MV-4-11 (cell line): ENCODE data around the gene FXYD3.
A peak's percentile ranks its signal among the peaks of the same experiment; 100 is the strongest.
"Not testable (repeated sequence)": the region's sequence is repeated elsewhere in the genome, so short reads cannot be mapped to it uniquely, and the experiment has no call there.

Experiments
- DNase-seq: peaks from one replicate; lab custom pipeline; 2025; lab: John Stamatoyannopoulos, UW

Gene FXYD3

DNA sequence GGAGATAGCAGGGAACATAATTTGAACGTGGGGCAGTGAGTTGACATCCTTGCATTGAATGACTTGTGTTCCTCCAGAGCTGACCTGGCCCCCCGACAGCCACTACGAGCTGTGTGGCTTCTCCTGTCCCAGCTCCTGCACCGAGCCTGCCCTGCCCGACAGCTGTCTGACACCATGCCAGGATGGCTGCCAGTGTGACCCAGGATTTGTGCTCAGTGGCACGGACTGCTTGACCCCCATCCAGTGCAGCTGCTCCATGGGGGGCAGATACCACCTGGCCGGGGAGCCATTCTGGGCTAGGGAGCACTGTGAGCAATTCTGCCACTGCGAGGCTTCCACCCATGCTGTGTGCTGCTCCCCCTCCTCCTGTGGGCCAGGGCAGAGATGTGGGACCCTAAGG, 29.2 kb upstream of the FXYD3 start:
- DNase-seq = no peak

DNA sequence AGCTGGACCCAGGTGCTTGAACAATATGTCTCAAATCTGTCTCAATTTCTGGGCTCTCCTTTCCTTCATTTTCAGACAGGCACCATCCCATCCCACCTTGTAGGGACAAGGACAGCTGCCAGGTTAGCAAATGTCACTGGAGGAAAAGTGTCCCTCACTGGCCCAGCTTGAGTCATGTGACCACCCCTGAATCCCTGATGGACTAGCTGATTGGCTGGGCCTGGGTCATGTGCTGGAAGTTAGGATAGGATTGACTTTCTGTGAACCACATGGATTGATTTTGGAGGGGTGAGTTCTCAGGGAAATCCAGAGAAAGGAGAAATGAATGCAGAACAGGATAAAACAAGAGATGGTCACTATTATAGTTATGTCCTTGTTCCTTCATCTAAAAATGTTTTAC, 28.2 kb upstream of the FXYD3 start:
- no peak for DNase-seq

DNA sequence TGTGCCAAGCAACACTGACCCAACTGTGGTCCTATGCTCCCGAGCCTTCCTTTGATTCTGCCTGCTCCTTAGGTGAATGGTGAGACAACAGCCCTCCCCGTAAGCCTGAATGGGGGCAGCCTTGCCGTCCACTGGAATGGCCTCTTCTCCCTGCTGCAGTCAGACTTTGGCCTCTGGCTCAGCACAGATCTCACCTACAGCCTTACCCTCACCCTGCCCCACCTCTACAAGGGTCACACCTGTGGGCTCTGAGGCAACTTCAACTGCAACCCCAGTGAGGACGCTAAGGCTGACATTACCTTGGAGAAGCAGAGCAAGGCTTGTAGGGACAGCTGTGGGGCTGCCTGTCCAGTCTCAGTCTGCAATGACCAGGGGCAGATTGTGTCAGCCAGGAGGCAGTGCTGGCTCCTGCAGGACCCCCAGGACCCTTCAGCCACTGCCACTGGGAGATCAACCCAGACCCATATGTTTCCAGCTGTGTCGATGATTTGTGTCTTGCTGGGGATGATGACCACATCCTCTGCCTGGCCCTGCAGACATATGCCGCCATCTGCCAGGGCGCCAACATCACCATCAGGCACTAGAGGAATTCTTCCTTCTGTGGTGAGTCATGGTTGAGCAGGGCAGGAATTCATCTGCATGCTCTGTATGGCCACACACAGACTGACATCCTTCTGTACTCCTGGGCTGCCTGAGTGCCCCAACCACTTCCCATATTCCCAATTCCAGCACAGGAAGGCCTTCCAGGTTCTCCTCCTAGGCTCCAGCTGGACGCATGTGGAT, 27.3 kb upstream of the FXYD3 start:
- DNase-seq = no peak

DNA sequence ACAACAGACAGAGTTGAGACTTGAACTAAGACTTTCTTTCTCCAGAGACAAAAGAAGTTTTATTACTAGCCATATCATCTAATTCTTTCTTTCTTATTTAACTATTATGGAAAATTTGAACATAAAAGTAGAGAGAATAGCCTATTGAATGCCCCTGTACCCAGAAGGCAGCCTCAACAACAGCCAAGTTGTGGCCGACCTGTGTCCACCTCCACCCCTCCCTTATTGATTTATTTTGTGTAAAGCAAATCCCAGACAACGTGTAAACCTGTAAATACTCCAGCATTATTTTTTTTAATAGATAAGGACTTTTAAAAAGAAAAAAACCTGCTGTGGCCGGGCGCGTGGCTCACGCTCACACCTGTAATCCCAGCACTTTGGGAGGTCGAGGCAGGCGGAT, 26.1 kb upstream of the FXYD3 start:
- no peak for DNase-seq

DNA sequence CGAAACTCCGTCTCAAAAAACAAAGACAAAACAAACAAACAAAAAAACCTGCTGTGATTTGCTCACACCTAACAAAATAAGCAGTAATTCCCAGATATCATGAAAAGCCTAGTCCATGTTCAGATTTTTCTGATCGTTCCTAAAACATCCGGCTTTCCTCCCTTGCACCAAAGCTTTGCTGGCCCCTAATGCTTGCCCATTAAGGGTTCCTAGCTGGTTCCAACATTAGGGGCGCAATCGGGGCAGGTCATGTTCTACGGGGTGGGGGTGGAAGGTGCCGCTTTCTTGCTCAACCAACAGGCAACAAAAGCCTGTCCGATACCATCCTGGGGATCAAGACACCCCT, 25.5 kb upstream of the FXYD3 start:
- DNase-seq = no peak

DNA sequence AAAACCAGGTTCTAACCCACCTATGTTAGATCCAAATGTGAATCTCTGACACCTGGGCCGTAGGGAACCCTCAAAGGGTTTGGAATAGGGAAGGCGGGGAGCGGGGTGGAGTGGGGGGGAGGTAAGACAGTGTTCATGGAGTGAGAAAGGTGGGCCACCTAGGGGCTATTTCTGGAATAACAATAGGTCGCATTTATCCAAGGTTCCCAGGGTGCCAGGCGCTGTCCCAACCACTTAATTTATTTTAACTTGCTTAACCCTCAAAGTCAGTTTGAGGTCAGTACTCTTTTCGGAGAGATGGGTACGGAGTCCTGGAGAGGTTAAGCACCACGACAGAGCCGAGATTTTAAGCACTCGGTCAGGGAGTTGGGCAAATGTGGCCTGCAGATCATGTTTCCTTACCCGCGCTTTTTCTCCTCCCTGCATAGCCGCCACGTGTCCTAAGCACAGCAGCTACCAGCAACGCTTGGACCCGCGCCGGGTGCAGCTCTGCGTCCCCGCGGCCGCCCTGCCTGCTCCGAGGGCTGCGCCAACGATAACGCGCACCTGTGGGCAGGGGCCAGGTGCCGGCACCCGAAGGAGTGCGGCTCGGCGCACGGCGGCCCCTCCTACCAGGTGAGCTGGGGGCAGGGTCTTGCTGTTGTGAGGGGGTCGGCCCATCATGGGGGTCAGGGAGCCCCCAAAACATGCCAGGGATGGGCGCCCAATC, 25.0 kb upstream of the FXYD3 start:
- DNase-seq = peak; percentile 21

DNA sequence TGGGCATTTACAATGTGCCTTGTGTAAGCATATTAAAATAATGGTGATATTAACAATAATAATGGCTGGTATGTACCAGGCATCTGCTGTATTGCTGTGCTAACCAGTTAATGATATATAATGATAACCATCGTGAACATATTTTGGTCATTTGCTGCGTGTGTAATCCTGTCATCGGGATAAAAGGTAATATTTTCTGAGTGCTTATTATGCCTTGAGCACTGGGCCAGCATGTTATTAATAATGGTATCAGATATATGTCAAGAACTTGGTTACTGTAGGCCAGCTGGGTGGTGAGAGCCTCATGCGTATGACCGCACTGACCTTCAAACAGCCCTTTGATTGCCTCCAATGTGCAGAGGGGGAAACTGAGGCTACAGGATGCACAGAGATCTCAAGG, 22.2 kb upstream of the FXYD3 start:
- DNase-seq = no peak

DNA sequence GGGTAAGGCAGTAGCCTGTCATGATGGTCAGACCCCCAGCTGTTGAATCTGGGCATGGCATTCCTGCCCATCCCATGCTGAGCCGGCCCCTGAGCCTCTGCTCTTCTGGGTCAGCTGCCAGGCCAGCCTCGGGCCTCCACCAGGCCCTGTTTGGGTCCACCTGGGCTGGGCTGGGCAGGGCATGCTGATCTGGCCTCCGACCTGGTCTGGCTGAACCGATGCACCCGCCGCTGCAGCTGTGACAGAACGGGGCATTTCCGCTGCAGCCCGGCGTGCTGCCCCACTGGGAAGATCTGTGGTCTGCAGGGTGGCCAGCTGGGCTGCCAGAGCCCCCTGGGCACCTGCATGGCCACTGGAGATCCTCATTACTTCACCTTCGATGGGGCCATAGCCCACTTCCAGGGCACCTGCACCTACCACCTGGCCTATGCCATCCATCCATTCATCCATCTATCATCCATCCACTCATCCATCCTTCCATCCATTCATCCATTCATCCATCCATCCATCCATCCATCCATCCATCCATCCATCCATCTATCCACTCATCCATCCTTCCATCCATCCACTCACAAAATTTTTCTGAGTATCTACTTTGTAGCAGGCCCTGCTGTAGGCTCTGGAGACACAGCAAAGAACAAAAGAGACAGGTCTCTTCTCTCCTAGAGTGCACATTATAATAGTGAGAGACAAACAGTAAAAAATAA, 21.5 kb upstream of the FXYD3 start:
- DNase-seq = no peak

DNA sequence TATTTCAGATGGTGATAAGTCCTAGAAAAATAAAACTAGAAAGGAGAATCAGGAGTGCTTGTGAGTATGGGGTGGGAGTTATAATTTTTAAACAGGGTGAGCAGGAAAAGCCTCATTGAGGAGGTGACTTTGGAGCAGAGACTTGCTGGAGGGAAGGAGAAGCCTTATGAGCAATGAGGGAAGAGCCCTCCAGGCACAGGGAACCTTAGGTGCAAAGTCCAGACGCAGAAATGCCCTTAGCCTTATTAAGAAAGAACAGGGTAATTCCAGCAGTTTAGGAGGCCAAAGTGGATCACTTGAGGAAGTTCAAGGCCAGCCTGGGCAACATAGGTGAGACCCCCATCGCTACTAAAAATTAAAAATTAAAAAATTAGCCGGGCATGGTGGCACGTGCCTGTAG, 21.0 kb upstream of the FXYD3 start:
- no peak for DNase-seq

DNA sequence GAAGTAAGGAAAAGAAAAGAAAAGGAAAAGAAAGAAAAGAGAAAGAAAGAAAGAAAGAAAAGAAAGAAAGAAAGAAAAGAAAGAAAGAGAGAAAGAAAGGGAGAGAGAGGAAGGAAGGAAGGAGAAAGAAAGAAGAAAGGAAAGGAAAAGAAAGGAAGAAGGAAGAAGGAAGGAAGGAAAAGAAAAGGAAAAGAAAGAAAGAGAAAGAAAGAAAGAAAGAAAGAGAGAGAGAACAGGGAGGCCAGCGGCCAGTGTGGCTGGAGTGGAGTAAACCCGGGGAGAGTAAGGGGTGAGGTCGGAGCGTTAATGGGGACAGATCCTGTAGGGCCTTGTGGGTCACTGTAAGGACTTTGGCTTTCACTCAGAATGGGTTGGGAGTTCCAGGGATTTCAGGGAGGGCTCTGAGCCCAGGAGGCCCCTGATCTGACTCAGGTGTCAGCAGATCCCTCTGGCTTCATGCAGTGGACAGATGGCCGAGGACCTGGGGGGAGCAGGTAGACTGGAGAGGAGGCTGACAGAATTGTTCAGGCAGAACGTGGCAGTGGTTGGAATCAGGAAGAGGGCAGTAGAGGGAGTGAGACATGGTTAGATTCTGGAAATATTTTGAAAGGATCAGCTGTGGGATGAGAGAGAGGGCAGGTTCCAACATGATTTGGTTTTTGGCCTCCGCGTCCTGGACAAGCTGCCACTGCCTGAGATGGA, 19.8 kb upstream of the FXYD3 start:
- no peak for DNase-seq

DNA sequence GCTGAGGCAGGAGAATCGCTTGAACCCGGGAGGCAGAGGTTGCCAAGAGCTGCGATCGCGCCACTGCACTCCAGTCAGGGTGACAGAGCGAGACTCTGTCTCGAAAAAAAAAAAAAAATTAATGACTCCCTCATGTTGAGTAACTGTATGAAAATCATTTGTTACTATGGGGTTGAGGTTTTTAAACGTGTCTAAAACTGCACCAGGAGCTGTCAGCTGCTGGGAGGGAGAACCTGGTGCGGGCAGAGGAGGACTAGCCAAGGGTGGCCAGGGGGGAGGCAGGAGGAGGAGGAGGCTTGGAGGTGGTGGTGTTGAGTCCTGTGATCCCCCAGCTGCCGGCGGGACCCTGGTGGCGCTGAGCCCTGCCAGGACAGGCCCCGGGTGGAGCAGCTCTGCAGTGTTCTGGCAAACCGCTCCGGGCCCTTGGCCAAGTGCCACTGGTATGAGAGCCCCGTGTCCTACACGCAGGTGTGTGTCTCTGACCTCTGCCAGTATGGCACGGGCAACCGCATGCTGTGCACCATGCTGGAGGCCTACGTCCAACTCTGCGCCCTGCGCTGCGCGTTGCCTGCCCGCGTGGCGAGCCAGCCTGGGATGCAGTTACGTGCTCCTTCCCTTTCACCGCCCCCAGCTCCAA, 17.1 kb upstream of the FXYD3 start:
- DNase-seq = no peak

DNA sequence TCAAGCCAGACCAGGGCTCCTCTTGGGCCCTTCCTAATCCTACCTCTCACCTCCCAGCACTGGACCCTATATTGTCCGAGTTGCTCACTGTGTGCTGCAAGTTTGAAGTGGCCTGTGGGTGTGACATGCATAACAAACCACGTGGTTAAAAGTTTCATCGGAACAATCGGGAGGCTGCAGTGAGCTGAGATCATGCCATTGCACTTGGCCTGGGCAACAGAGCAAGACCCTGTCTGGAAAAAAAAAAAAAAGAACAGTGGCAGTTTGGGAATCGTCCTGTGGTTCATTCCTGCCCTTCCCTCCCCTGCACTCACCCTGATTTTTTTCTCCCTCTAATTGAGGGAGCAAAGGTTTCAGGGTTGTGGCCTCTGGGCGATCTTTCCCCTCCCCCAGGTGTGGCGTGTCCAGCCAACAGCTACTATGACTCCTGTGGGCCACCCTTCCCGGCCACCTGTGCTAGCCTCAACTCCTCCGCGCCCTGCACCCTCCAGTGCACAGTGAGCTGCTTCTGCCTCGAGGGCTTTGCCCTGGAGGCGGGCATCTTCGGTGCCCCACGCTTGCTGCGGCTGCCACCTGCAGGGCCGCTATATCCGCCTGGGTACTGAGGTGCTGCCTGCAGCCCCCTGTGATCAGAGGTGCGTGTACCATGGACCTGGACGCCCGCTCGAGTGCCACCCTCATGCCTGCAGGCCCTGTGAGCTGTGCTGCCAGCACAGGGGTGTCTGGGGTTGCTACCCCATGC, 16.3 kb upstream of the FXYD3 start:
- no peak for DNase-seq

DNA sequence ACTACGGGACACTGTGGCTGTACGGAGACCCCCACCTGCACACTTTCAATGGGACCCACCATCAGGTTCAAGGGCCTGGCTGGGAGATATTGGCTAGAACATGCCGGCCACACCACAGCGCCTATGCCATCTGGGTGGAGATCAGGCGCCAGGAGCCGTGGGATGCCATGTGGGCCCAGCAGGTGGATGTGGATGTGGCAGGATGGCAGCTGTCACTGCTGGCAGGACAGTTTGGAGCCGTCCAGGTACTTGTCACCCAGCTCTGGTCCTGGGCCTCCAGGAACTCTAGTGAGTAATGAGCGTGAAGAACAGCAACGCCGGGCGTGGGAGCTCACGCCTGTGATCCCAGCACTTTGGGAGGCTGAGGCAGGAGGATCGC, 15.7 kb upstream of the FXYD3 start:
- no peak for DNase-seq

DNA sequence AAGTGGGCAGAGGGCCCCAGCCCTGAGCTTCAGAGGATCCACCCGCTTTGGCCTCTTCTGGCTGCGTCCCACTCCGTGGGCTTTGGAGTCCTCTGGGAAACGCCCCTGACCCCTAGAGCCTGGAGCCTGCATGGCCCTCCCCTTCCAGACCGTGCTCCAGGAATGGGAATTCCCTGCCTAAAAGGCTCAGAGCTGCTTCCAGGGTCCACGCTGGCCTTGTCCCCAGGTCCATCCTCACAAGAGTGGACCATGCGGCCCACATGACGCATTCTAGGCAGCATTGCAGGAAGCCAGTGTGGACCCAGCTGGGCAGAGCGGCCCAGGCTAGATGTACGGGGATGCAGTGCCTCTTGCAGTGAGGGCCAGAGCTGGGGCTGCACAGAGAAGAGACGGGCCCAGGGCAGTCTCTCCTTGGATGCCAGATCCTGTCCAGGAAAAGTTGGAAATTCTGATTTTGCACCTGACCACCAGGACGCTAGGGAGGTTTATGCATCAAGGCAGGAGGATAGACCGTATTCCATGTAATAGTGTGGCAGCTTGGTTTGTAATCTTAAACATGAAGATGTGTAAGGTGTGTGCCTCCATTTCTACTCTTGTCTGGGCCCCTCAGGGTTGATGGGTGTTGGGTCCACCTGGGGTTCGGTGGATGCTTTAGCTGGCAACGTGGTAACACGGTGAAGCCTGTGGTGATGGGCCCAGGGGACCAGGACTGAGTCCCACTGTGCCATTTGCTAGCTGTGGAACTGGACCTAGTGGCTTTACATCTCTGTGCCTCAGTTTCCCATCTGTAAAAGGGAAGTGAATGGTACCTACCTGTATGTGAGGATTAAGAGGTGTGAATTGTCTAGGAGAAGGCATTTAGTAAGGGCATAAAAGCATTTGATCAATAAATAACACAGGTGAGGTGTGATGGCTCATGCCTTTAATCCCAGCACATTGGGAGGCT, 14.8 kb upstream of the FXYD3 start:
- DNase-seq = no peak

DNA sequence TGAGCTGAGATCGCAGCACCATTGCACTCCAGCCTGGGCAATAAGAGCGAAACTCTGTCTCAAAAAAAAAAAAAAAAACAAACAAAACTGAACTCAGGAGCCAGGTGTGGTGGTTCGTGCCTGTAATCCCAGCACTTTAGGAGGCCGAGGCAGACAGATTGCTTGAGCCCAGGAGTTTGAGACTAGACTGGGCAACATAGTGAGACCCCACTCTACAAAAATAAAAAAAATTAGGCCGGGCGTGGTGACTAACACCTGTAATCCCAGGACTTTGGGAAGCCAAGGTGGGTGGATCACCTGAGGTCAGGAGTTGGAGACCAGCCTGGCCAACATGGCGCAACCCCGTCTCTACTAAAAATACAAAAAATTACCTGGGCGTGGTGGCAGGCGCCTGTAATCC, 13.7 kb upstream of the FXYD3 start:
- DNase-seq = not testable (repeated sequence)

DNA sequence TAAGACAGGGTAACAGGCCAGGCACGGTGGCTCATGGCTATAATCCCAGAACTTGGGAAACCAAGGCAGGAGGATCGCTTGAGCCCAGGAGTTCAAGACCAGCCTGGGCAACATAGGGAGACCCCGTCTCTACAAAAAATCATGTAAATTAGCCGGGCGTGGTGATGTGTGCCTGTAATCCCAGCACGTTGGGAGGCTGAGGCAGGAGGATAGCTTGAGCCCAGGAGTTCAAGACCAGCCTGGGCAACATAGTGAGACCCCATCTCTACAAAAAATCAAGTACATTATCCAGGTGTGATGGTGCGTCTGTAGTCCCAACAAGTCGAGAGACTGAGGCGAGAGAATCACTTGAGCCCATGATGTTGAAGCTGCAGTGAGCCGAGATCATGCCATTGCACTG, 12.0 kb upstream of the FXYD3 start:
- DNase-seq = not testable (repeated sequence)

DNA sequence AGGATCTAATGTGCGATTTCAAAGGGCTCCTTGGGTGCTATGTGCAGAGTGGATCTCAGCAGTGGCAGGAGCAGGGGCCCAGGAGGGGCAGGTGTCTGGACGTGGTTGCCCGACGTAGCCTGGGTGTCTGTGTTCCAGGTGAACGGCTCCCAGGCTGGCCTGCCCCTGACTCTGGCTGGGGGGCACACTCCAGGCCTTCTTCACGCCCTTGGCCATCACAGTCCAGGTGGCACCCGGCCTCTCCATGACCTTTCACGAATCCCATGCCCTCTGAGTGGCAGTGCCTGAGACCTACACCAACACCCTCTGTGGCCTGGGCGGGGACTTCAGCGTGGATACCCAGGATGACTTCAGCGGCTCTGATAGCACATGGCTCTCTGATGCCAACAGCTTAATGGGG, 11.3 kb upstream of the FXYD3 start:
- DNase-seq = no peak

DNA sequence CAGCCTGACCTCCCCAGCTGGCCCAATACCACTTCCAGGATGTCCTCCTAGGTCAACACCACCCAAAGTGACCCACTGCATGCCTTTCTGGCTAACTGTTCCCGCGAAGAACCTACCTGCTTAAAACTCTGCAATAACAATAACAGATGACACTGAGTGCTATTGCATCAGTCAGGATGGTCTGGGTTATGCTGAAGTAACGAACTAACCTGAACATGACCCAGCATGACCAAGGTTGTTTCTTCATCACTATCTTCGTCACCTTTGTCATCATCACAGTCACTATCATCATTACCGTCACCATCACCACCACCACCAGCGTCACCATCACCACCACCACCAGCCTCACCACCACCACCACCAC, 10.6 kb upstream of the FXYD3 start:
- no peak for DNase-seq

DNA sequence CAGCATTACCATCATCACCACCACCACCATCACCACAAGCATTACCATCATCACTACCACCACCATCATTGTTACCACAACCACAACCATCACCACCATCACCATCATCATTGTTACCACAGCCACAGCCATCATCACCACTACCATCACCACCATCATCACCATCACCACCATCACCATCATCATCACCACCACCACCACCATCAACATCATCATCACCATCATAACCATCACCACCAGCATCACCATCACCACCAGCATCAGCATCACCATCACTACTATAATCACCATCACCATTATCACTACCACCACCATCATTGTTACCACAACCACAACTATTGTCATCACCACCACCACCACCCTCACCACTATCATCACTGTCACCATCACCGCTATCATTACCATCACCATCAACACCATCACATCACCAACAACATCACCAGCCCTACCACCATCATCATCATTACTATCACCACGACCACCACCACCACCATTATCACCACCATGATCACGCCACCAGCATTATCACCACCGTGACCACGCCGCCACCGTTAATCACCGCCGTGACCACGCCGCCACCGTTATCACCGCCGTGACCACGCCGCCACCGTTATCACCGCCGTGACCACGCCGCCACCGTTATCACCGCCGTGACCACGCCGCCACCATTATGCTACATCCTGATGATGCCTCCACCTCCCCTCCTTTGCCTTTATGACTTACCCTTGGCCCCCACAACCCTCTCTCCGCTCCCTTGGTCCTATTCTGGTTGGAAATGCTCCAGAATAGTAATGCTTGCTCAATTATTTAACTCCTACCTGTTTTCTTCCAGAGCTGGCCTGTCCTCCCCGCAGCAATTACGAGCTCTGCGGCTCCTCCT, 10.0 kb upstream of the FXYD3 start:
- DNase-seq = no peak

DNA sequence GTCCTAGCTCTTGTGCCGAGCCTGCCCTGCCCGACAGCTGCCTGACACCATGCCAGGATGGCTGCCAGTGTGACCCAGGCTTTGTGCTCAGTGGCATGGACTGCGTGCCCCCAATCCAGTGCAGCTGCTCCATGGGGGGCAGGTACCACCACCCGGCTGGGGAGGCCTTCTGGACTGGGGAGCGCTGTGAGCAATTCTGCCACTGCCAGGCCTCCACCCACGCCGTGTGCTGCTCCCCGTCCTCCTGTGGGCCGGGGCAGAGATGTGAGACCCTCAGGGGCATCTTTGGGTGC, 9.4 kb upstream of the FXYD3 start:
- DNase-seq = no peak
